Retinal pigment epithelial cell (primary cell): ENCODE results near the gene HK3.

ENCODE experiments used
- DNase-seq: peaks from one replicate; pipeline ENCODE4 v3.0.0-alpha.2; 2010; ENCODE audit warnings: low read depth
- H3K4me3 ChIP-seq: 2 replicates; pipeline ENCODE4 v1.5.1; 2011; ENCODE audit warnings: mild to moderate bottlenecking, low read length, control low read depth, moderate library complexity
- CTCF ChIP-seq: conservative IDR thresholded peaks from 2 replicates; pipeline ENCODE4 v1.5.1; 2011; ENCODE audit warnings: low read depth, low read length, control low read depth, inconsistent platforms

HK3 gene

GRCh38 chr5:176833286-176833685, 65.9 kb downstream of the HK3 start:
- TF ChIP-seq CTCF = no peak
- no peak overlapping the region for H3K4me3 ChIP-seq
- DNase-seq = no peak

- TF ChIP-seq CTCF = no peak
- H3K4me3 ChIP-seq = no peak overlapping the region
- no peak for DNase-seq
Observed at GRCh38 chr5:176832162-176832561, 67.0 kb downstream of the HK3 start.

GRCh38 chr5:176831425-176831824, 67.7 kb downstream of the HK3 start:
- DNase-seq = no peak
- TF ChIP-seq CTCF = no peak
- H3K4me3 ChIP-seq = no peak overlapping the region

GRCh38 chr5:176830995-176831423, 68.1 kb downstream of the HK3 start:
- H3K4me3 ChIP-seq = no peak overlapping the region
- TF ChIP-seq CTCF = no peak
- DNase-seq = no peak
